Thyroid gland (tissue), 4 donors: ENCODE data around the gene MUC4. TPM values are rescaled to one million over a fixed set of nuclear protein-coding genes. Genes with fewer than 3 reads are reported as not detected.

Source experiments
- DNase-seq, 2 donors: peaks; one replicate each; pipeline ENCODE4 v3.0.0-alpha.2; 2019
- H3K27ac ChIP-seq, 3 donors: fragments of 200-600 bp; sonication (generic); 1 replicate in 2 of 3; 2 replicates in 1 of 3; pipeline ENCODE4 v1.5.1; 2016 to 2019; ENCODE audit warnings: mild to moderate bottlenecking in 1 of 3, moderate library complexity in 1 of 3
- H3K27me3 ChIP-seq: fragments of 200-600 bp; sonication (generic); one replicate; pipeline ENCODE4 v1.5.1; 2019
- H3K36me3 ChIP-seq, 2 donors: fragments of 200-600 bp; sonication (generic); one replicate each; pipeline ENCODE4 v1.5.1; 2016 to 2019
- H3K4me1 ChIP-seq, 2 donors: fragments of 200-600 bp; sonication (generic); one replicate each; pipeline ENCODE4 v1.5.1; 2017 to 2019
- H3K4me3 ChIP-seq, 3 donors: fragments of 200-600 bp; sonication (generic); replicated peaks in 1 of 3; 1 replicate in 2 of 3; 2 replicates in 1 of 3; pipeline ENCODE4 v1.5.1; 2016; ENCODE audit warnings: mild to moderate bottlenecking in 1 of 3
- H3K9me3 ChIP-seq: fragments of 200-600 bp; sonication (generic); one replicate; pipeline ENCODE4 v1.5.1; 2017
- CTCF ChIP-seq, 6 experiments: fragments of 200-600 bp in 3 of 6; fragments of 450-650 bp in 3 of 6; sonication (generic) in 3 of 6; IDR thresholded peaks; one replicate each; pipeline ENCODE4 v1.5.1; 2016 to 2019; ENCODE audit warnings: antibody characterized with exemption in 6 of 6, mild to moderate bottlenecking in 2 of 6, inconsistent platforms in 1 of 6, moderate library complexity in 1 of 6
- POLR2A ChIP-seq, 2 donors: fragments of 450-650 bp; IDR thresholded peaks; one replicate each; pipeline ENCODE4 v1.6.1; 2017; ENCODE audit warnings: antibody characterized with exemption in 2 of 2, mild to moderate bottlenecking in 2 of 2, moderate library complexity in 1 of 2
- WGBS, 2 donors: methylation state at CpG; one replicate each; pipeline ENCODE4 v1.1.5; 2017; 5-methylcytosine and 5-hydroxymethylcytosine counted together
- intact Hi-C: fragments of 100-400 bp; cut with DNase I; formaldehyde crosslinking; loops from one replicate; pipeline ENCODE4 v1.15.1; 2023
- total RNA-seq, 4 donors: library from RNA; depleted of rRNA; stranded (reverse); fragments of >200 nt; gene quantifications; one replicate each; pipeline ENCODE4 v1.2.3, GENCODE V29; 2016

Gene MUC4
- total RNA-seq, 4 donors from 2014 or later = 0.13 to 0.20 TPM; not detected in 2

GRCh38 chr3:195810455-195810845 is 1.3 kb downstream of the MUC4 start:
- TF ChIP-seq CTCF (IDR thresholded peaks at IDR 0.05) (no peak), POLR2A (IDR thresholded peaks at IDR 0.05) (no peak)
- H3K27ac ChIP-seq = no peak overlapping the region
- H3K36me3 ChIP-seq = no peaks in the 10 kb centered on the region
- H3K27me3 ChIP-seq = no peaks in the 10 kb centered on the region
- DNase-seq = no peak
- peaks cover 17 to 28% of the 10 kb centered on the region in 2 donors for H3K4me1 ChIP-seq
- no peak overlapping the region for H3K4me3 ChIP-seq
- no peaks in the 10 kb centered on the region for H3K9me3 ChIP-seq
- 92 to 94% methylated on average over 16 to 19 of the region's 19 CpGs for WGBS, 2 donors
- intact Hi-C loops = no loop called here

GRCh38 chr3:195809796-195810454 is 1.8 kb downstream of the MUC4 start:
- Histone ChIP-seq H3K27me3 (no peaks in the 10 kb centered on the region), H3K4me3 (no peak overlapping the region), H3K9me3 (no peaks in the 10 kb centered on the region), H3K36me3 (no peaks in the 10 kb centered on the region), H3K27ac (no peak overlapping the region), H3K4me1 (peaks cover 17 to 30% of the 10 kb centered on the region in 2 donors)
- DNase-seq = no peak
- 75 to 87% methylated on average over 12 to 16 of the region's 22 CpGs for WGBS, 2 donors
- intact Hi-C loops = no loop called here
- TF ChIP-seq CTCF (IDR thresholded peaks at IDR 0.05) = no peak

GRCh38 chr3:195809291-195809785 is 2.4 kb downstream of the MUC4 start:
- Histone ChIP-seq H3K36me3 (no peaks in the 10 kb centered on the region), H3K4me3 (no peak overlapping the region), H3K27ac (no peak overlapping the region), H3K4me1 (peaks cover 17 to 30% of the 10 kb centered on the region in 2 donors), H3K9me3 (no peaks in the 10 kb centered on the region), H3K27me3 (no peaks in the 10 kb centered on the region)
- peak; percentile 51 to 70 for DNase-seq
- intact Hi-C loops = no loop called here
- TF ChIP-seq POLR2A (IDR thresholded peaks at IDR 0.05) (no peak), CTCF (IDR thresholded peaks at IDR 0.05) (no peak)
- WGBS, 2 donors = 43 to 46% methylated on average over 15 to 16 of the region's 17 CpGs

- H3K27me3 ChIP-seq = no peaks in the 10 kb centered on the region
- peaks cover 17 to 30% of the 10 kb centered on the region in 2 donors for H3K4me1 ChIP-seq
- TF ChIP-seq CTCF (IDR thresholded peaks at IDR 0.05) = no peak
- no peak for TF ChIP-seq POLR2A (IDR thresholded peaks at IDR 0.05)
- H3K27ac ChIP-seq = no peak overlapping the region
- no peak overlapping the region for H3K4me3 ChIP-seq
- no peak for DNase-seq
- no peaks in the 10 kb centered on the region for H3K9me3 ChIP-seq
- intact Hi-C loops = no loop called here
- 85 to 91% methylated on average over 9 to 11 of the region's 11 CpGs for WGBS, 2 donors
- no peaks in the 10 kb centered on the region for H3K36me3 ChIP-seq
These were observed 2.9 kb downstream of the MUC4 start for GRCh38 chr3:195808741-195809290.

- 38% methylated on average over 8 to 9 of the region's 15 CpGs for WGBS, 2 donors
- peak; percentile 95 to 97 for DNase-seq
- TF ChIP-seq POLR2A (IDR thresholded peaks at IDR 0.05) (no peak), CTCF (IDR thresholded peaks at IDR 0.05) (no peak)
- H3K4me3 ChIP-seq = no peak overlapping the region
- no peaks in the 10 kb centered on the region for H3K27me3 ChIP-seq
- intact Hi-C loops = no loop called here
- H3K36me3 ChIP-seq = no peaks in the 10 kb centered on the region
- no peaks in the 10 kb centered on the region for H3K9me3 ChIP-seq
- H3K4me1 ChIP-seq = peaks cover 17 to 30% of the 10 kb centered on the region in 2 donors
- H3K27ac ChIP-seq = peak overlapping the region; percentile 1 to 30 (median 30)
These were observed 4.0 kb downstream of the MUC4 start for GRCh38 chr3:195807681-195808121.
